ENCODE data around the gene DNAH2.
"Not testable (repeated sequence)": the region's sequence is repeated elsewhere in the genome, so short reads cannot be mapped to it uniquely, and the experiment has no call there.

Gene DNAH2

DNA sequence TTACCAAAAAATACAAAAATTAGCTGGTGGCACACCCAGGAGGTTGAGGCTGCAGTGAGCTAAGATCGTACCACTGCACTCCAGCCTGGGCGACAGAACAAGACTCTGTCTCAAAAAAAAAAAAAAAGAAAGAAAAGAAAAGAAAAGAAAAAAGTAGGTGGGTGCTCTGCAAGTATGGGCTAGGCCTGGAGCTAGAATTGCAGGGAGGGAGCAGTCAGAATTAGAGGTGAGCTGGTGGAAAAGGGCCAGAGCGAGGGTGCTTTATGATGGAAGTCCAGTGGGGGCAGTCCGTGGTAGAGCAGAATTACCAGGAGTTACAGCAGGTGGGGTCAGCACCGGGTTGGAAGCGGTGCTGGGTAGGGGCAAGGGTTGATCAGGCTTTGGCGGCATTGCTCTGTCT, 59.5 kb downstream of the DNAH2 start:
- DNase-seq (no peak), ATAC-seq (no peak)

DNA sequence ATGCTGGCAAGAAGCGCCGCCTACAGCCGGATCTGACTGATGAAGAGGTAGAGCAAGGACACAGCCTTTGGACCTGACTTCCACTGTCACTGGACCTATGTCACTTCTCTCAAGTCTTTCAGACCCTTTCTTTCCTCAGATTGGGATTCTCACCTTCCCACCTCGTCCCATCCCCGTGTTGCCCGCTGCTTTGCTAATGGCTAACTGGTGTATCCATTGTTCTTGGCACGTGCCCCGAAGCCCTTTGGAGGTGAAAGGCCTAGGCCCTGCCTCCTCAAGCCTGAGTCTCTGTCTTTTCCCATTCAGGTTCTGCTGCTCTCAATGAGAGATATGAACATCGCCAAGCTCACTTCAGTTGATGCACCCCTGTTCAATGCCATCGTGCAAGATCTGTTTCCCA, 63.2 kb downstream of the DNAH2 start:
- DNase-seq (no peak), ATAC-seq (no peak)

DNA sequence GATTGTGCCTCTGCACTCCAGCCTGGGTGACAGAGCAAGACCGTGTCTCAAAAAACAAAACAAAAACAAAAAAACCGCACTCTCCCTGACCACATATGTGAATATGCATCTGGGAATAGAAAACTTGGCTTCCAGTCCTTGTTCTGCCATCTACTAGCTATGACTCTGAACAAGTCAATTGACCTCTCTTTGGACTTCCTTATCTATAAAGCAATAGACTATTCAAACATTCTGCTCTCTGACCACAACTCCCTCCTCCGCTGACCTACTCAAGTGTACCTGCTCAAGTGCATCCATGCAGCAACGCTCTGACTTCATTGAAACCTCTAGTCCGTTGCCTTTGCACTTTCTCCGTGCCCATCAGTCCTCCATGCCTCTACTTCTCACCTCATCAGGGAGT, 63.9 kb downstream of the DNAH2 start:
- DNase-seq (no peak), ATAC-seq (no peak)

DNA sequence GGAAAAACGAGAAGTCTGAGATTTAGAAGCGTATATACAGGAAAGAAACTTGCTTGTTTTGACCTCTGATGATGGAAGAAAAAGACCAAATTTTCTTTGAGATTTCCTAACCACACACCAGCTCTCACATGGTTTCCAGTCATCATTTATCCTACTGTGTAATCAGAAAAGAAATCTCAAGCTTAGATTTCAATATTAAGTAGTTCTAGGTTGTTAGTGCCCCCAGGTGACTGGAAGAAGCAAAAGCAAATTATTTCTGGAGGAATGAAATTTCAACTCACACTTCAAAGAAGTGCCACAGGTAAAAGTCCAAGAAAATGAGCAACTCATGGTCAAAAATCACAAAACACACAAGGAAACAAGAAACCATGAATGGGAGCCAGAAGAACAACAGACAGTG, 64.7 kb downstream of the DNAH2 start:
- DNase-seq = no peak
- no peak for ATAC-seq

DNA sequence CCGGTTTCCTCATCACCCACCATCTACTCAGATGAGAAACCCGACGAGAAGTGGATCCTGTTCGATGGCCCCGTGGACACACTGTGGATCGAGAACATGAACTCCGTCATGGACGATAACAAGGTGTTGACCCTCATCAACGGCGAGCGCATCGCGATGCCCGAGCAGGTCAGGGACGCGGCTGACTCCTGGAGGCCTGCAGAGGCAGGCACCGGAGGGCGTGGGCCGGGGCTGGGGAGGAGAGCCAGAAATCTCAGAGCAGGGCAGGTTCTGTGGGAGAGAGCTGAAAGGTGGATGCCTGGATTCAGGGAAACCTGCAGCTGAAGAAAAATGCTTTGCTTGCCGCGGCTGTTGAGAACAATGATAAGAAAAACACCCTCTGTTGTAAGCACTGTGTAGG, 69.3 kb downstream of the DNAH2 start:
- ATAC-seq = no peak
- DNase-seq = no peak

DNA sequence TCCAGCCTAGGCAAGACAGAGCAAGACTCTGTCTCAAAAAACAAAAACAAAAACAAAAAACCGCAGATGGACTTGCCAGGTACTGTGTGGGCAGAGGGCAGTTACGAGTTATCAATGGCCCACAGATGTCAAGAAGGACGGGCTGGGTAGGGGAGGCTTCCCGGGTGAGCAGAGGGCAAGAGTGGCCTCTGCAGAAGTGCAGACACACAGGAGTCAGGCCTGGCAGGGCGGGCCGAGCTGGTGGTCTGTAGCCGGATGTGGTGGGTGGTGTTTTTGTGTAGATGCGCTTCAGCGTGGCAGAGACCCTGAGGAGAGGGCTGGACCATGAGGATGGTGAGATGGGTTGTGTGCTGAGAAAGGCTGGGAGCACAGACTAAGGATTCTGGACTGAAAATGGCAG, 71.6 kb downstream of the DNAH2 start:
- no peak for DNase-seq
- ATAC-seq = no peak

DNA sequence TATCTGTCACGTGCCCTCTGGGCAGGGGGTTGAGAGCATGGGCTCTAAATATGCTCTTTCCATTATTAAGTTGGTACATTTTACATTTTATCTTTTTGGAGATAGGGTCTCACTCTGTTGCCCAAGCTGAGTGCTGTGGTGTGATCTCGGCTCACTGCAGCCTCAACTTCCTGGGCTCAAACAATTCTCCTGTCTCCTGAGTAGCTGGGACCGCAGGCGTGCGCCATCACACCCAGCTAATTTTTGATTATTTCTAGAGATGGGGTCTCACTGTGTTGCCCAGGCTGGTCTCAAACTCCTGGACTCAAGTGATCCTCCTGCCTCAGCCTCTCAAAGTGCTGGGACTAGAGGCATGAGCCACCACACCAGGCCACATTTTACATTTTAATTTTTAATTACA, 72.6 kb downstream of the DNAH2 start:
- no peak for ATAC-seq

DNA sequence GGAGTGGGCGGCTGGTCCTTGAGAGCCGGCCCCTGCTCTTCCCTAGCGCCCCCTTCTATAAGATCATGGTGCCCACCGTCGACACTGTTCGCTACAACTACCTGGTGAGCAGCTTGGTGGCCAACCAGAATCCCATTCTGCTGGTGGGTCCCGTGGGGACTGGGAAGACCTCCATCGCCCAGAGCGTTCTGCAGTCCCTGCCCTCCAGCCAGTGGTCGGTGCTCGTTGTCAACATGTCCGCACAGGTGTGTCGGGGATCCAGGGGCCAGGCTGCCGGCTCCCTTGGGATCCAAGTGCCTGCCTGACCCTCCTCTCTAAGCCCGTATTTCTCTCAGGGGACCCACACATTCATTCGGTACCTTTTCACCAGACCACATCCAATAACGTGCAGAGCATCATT, 75.1 kb downstream of the DNAH2 start:
- DNase-seq (no peak), ATAC-seq (no peak)

More for the DNA sequence above, 72.6 kb downstream of the DNAH2 start:
- DNase-seq = no peak

DNA sequence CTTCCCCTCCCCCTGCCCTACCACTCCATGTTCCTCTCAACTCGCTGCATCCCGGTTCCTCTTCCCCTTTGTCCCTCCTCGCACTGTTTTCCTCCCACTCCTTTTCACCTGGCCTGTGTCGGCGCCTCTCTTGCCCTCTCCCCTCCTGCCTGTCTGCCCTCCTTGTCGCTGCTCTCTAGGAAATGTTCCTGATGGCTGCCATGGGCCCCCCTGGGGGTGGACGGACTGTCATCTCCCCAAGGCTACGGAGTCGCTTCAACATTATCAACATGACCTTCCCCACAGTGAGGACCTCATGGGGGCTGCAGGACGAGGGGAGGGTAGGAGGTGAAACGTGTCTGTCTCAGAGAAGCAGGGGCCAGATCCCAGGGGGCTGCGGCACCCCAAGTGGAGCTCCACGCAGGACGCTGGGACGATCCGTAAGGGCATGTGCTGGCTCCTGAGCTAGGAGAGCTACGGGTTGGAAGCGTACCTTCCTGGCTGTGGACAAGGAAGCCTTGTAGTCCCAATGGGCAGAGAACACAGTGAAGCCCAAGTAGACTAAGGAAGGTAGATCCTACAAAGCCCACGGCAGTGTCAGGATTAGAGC, 76.6 kb downstream of the DNAH2 start:
- DNase-seq (no peak), ATAC-seq (no peak)

DNA sequence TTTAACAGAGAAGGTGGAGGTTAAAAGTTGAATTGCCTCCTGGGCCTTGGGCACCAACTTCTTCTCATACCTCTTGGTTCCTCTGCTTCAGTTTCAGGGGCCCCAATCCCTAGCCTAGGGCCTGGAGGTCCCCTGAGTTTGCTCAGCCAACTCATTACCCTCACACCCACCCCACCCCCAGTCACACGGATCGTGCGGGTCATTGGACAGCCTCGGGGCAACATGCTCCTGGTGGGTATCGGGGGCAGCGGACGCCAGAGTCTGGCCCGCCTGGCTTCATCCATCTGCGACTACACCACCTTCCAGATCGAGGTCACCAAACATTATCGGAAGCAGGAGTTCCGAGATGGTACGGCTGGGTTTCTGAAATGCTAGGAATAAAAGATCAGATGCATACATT, 80.4 kb downstream of the DNAH2 start:
- ATAC-seq (no peak), DNase-seq (no peak)

DNA sequence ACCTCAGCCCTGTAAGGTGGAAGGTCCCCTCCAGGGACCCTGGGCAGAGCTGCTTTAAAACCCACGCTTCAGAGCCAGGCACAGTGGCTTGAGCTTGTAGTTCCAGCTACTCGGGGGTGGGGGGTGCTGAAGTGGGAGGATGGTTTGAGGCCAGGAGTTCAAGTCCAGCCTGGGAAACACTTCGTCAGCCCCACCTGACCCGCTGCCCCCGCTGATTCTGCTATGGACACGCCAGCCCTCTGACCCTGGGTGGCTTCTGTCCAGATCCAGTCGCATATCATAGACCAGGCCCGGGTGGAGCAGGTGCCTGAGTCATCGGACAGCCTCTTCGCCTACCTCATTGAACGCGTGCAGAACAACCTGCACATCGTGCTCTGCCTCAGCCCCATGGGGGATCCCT, 81.3 kb downstream of the DNAH2 start:
- no peak for ATAC-seq

DNA sequence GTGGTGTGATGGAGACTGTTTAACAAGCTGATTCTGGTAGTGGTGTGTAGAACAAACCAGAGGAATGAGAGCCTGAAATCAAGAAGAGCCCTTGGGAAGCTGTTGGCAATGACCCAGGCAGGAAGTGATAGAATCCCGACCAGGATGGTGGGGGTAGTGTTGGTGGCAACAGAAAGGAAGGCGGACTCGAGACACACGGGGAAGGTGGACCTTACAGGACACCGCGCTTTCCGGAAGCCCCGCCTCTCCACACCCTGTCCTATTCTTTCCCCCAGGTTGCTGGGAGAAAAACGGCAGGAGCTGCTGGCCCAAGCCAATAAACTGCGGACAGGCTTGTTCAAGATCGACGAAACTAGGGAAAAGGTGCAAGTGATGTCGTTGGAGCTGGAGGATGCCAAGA, 86.4 kb downstream of the DNAH2 start:
- no peak for DNase-seq
- ATAC-seq = no peak

More for the DNA sequence above, 81.3 kb downstream of the DNAH2 start:
- DNase-seq = no peak

DNA sequence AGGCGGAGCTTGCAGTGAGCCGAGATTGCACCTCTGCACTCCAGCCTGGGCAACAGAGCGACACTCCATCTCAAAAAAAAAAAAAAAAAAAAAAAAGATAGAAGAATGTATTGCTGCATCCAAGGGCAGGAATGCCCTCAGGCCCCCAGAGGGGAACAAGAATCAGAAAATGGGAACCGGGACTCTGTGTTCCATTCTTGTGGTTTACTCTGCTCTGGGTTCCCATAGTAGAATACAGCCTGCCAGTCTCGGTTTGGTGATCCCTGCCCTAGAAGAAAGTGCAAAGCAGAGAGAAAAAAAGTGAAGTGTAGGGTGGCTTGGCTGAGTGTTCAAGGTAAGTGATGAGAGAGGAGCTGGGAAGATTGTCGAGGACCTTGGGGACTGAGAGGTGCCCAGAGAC, 89.0 kb downstream of the DNAH2 start:
- ATAC-seq (no peak), DNase-seq (no peak)

DNA sequence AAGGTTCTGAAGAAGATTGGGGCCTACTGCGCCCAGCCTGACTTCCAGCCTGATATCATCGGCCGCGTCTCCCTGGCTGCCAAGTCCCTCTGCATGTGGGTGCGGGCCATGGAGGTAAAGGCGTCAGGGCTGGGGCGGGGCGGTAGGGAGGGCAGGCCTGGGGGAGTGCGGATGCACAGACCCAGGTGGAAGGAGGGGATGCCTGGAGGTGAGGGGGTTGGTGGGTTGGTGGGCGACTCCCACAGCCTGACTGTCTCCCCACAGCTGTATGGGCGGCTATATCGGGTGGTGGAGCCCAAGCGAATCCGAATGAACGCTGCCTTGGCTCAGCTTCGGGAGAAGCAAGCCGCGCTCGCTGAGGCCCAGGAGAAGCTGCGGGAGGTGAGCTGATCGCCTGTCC, 89.7 kb downstream of the DNAH2 start:
- DNase-seq (no peak), ATAC-seq (no peak)

DNA sequence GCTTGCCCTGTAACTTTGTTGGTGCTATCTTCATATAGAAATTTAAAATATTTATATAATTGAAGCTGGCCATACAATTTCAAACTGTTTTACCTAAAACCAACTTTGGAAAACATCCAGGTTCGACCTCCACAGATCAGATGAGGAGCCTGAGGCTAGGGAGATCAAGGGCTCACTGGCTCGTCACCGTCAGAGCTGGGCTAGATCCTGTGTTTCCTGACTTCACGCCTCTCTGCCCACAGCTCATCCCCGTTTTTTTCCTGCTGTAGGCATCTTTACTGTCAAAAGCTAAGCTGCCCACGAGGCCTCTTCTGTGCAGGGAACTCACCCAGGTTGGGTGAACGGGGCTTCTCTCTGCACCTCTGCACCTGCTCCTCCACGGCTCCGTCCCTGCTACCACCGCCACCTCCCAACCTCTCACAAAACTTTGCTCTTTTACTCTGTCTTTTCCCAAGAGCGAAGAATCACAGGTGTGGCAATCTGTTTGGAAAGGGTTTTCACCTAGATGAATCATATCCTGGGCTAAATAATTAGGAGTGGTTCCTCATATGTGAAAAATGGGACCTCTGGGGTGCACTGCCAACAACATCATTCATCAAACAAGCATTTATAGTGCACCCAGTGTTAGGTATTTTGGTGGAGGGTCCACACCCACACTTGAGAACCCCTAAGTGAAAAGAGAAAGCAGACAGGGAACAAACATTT, 91.7 kb downstream of the DNAH2 start:
- DNase-seq = no peak
- ATAC-seq = no peak

DNA sequence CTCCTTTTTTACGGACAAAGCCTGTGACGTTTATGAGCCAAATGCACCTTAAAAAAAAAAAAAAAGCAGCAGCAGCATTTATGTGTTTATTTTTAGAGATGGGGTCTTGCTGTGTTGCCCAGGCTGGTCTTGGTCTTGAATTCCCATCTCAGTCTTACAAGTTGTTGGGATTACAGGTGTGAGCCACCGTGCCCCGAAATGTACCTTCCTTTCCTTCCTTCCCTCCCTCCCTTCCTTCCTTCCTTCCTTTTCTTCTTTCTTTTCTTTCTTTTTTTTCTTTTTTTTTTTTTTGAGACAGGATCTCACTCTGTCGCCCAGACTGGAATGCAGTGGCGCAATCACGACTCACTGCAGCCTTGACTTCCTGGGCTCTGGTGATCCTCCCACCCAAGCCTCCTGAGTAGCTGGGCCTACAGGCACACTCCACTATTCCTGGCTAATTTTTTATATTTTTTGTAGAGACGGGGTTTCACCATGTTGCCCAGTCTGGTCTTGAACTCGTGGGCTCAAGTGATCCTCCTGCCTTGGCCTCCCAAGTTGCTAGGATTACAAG, 92.3 kb downstream of the DNAH2 start:
- not testable (repeated sequence) for ATAC-seq, DNase-seq

DNA sequence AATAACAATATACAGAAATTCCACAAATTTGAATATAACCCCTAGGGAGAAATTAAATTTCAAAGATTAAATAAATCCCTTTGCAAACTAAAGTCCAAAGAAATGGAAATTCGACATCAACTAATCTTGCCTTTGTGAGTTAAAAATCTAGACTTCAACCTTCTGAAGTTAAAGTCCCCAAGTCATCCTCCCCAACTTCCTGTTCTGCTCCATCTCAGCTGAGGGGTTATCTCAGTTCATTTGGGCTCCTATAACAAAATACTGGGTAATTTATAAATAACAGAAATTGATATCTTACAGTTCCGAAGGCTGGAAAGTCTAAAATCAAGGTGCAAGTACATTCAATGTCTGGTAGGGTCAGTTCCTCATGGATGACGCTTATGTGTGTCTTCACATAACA, 93.7 kb downstream of the DNAH2 start:
- DNase-seq (no peak), ATAC-seq (no peak)

DNA sequence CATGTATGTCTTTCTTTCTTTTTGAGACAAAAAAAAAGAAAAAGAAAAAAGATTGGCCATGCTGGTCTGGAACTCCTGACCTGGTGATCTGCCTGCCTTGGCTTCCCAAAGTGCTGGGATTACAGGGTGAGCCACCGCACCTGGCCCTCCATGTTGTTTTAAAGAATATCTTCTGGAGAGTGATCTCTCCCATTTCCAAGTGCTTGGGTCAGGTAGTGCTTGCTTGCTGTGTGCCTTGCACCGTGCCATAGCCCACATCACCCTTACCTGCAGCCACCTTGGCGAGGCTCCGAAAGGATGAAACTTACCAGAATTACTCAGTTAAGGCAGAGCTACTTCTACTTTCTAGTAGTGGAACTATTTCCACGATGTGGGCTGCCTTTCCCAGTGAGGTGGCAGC, 97.4 kb downstream of the DNAH2 start:
- DNase-seq (no peak), ATAC-seq (no peak)

DNA sequence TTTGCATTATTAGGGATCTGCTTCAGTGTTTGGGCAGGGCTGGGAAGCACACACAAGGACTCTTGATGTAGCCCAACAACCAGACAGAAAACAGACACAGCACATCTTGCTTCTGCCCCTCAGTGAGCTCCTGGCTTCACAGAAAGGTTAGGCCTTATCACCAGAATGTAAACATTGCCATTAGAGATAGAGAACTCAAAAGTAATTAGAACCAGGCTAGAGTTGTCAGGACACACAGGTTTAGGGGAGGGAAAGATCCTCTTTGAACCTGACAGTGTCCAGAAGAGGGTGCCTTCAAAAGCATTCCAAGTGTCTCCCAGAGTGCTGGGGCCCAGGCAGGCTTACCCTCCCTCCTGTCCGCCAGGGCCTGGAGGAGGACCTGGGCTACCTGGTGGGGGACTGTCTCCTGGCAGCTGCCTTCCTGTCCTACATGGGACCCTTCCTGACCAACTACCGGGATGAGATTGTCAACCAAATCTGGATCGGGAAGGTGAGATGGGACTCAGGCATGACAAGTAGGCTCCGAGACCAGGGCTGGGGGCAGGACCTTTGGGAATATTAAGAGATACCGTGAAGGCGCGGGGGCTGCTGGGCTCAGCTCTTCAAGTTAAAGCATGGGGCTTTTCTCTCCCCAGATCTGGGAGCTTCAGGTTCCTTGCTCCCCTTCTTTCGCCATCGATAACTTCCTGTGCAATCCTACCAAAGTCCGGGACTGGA, 99.5 kb downstream of the DNAH2 start:
- DNase-seq (no peak), ATAC-seq (no peak)

DNA sequence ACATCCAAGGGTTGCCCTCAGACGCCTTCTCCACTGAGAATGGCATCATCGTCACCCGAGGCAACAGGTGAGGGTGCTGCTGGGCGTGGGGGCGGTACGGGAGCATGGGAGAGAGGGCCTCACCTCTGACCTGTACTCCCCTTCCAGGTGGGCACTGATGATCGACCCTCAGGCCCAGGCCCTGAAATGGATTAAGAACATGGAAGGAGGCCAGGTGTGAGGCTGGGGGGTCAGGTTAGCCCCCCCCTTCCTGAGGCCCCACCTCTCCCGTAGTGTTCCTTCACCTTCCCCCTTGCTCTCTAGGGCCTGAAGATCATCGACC, 100.1 kb downstream of the DNAH2 start:
- no peak for DNase-seq
- no peak for ATAC-seq

DNA sequence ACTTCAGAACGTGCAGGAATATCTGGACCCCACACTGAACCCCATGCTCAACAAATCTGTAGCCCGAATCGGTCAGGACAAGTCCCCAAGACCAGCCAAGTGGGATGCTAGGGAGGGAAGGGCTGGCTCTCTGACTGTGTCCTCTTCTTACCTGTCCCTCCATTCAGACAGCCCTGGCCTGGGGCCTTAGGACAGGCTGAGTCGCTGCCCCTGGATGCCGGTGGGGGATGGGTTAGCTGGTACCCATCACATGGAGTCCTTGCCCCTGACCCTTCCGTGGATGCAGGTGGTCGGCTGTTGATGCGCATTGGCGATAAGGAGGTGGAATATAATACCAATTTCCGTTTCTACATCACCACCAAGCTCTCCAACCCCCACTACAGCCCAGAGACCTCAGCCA, 100.5 kb downstream of the DNAH2 start:
- DNase-seq = no peak
- no peak for ATAC-seq

DNA sequence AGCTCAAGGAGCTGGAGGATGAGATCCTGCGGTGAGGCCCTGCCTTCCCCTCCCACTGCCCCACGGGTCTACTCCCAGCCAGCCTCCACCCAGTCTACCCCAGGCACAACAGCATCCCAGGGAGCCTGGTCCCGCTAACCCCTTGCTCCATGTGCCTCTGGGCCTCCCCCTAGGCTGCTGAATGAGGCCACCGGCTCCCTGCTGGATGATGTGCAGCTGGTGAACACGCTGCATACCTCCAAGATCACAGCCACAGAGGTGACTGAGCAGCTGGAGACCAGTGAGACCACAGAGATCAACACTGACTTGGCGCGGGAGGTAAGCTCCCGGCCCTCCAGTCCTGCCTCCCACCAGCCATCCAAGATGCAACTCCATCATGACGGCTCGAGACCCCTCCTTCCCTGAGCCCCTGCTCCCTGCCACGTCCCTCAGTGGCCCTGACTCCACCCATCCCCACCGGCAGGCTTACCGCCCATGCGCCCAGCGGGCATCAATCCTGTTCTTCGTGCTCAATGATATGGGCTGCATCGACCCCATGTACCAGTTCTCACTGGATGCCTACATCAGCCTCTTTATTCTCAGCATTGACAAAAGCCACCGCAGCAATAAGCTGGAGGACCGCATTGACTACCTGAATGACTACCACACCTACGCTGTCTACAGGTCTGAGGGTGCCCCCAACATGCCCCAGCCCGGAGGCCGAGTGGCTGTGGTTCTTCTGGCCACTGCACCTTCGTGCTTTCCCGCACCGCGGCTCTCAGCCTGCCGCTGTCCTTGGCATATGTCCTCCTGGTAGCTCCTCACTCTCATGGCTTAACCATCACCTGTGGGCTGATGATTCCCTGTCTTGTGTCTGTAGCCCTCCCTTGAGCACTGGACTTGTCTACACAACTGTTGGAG, 101.5 kb downstream of the DNAH2 start:
- DNase-seq (no peak), ATAC-seq (peak; percentile 8)

DNA sequence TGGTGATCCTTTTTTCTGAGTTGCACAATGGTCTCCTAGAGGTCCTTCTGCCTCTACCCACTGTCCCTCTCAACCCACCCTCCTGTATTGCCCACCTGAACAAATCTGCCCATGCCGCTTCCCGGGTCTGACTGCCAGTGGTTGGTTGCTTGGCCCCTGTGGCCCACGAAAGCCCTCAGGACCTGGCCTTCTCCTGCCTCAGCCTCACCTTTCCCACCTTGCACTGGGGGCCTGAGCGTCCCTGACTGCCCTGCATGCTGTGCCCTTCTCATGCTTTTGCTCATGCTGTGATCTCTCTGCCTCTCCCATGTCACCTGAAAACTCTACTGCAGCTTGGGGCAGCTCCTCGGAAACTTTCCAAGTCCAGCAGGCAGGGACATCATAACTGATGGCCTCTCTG, 102.7 kb downstream of the DNAH2 start:
- DNase-seq = no peak
- no peak for ATAC-seq

Data from stimulated activated naive CD8-positive, alpha-beta T cell treated with anti-CD3 and anti-CD28 coated beads, Interleukin-15, Interleukin-2, amounts not matched to agents 100 U/mL and 50 U/mL, for 24 hours (primary cell).